ENCODE results near the gene CHST15. TPM values are rescaled to one million over a fixed set of nuclear protein-coding genes. Genes with fewer than 3 reads are reported as not detected.

The CHST15 gene
- total and polyA plus RNA-seq, 2 of the 13 experiments (the other 11 are each of a cell fraction or from before 2014, with no cell fraction given) = 1.4 to 94.7 TPM

DNA sequence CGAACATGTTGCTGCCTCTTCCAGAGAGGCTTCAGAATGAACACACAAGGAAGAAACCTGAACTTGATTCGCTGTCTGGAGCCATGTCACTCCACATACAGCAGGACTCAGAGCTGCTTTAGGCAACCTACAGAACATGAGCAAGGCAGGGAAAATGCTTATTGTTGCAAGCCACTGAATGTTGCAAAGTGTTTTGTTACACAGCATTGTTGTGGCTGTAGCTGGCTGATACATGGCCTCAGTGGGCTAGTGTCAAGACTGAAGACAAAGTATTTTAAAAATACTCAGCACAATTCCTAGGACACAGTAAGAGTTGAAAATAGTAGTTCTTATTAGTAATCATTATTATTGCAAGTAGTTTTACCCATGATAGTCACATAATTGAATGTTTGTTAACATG is 3.1 kb upstream of the CHST15 start:
- no peak overlapping the region for H2AFZ ChIP-seq (ENCODE audit: low read length)
- TF ChIP-seq RBAK (CRISPR knock-in tag; IDR thresholded peaks at IDR 0.05) (peak; percentile 99), ZMYM3 (CRISPR knock-in tag; IDR thresholded peaks at IDR 0.05) (0 out of 2 replicates have a peak, but pooled peaks have one; percentile 25), SALL1 (CRISPR knock-in tag; IDR thresholded peaks at IDR 0.05) (no peak)
- TF ChIP-seq, protein P1, sequence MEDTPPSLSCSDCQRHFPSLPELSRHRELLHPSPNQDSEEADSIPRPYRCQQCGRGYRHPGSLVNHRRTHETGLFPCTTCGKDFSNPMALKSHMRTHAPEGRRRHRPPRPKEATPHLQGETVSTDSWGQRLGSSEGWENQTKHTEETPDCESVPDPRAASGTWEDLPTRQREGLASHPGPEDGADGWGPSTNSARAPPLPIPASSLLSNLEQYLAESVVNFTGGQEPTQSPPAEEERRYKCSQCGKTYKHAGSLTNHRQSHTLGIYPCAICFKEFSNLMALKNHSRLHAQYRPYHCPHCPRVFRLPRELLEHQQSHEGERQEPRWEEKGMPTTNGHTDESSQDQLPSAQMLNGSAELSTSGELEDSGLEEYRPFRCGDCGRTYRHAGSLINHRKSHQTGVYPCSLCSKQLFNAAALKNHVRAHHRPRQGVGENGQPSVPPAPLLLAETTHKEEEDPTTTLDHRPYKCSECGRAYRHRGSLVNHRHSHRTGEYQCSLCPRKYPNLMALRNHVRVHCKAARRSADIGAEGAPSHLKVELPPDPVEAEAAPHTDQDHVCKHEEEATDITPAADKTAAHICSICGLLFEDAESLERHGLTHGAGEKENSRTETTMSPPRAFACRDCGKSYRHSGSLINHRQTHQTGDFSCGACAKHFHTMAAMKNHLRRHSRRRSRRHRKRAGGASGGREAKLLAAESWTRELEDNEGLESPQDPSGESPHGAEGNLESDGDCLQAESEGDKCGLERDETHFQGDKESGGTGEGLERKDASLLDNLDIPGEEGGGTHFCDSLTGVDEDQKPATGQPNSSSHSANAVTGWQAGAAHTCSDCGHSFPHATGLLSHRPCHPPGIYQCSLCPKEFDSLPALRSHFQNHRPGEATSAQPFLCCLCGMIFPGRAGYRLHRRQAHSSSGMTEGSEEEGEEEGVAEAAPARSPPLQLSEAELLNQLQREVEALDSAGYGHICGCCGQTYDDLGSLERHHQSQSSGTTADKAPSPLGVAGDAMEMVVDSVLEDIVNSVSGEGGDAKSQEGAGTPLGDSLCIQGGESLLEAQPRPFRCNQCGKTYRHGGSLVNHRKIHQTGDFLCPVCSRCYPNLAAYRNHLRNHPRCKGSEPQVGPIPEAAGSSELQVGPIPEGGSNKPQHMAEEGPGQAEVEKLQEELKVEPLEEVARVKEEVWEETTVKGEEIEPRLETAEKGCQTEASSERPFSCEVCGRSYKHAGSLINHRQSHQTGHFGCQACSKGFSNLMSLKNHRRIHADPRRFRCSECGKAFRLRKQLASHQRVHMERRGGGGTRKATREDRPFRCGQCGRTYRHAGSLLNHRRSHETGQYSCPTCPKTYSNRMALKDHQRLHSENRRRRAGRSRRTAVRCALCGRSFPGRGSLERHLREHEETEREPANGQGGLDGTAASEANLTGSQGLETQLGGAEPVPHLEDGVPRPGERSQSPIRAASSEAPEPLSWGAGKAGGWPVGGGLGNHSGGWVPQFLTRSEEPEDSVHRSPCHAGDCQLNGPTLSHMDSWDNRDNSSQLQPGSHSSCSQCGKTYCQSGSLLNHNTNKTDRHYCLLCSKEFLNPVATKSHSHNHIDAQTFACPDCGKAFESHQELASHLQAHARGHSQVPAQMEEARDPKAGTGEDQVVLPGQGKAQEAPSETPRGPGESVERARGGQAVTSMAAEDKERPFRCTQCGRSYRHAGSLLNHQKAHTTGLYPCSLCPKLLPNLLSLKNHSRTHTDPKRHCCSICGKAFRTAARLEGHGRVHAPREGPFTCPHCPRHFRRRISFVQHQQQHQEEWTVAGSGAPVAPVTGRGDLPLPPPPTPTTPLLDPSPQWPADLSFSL (CRISPR knock-in tag; IDR thresholded peaks at IDR 0.05) = no peak
- H3K79me2 ChIP-seq (ENCODE audit: insufficient read depth, low read length) = peaks cover 13% of the 10 kb centered on the region
- no peak overlapping the region for H3K9ac ChIP-seq (ENCODE audit: insufficient read depth, low read depth, low read length)
- no TSS peak for BruUV-seq (replicated peaks)
- H3K9me3 ChIP-seq (ENCODE audit: low read length) = peaks cover 13% of the 10 kb centered on the region
- H3K4me1 ChIP-seq (ENCODE audit: insufficient read depth, low read length) = peaks cover 54% of the 10 kb centered on the region
- POLR2A ChIA-PET = no interaction called here
- no peaks in the 10 kb centered on the region for H3K36me3 ChIP-seq (replicated peaks in 1 of 2; ENCODE audit: control insufficient read depth in 1 of 2, insufficient read depth in 2 of 2, low read length in 2 of 2)
- no peak overlapping the region for H3K4me2 ChIP-seq (ENCODE audit: low read depth, low read length)
- H4K20me1 ChIP-seq (ENCODE audit: insufficient read depth, low read length) = peaks cover 6% of the 10 kb centered on the region; the same call in 1 of the 2 replicates
- CTCF ChIA-PET (ENCODE audit: low intra/inter-chr PET ratio, low total read pairs) = no interaction called here
- H3K27me3 ChIP-seq (ENCODE audit: control insufficient read depth in 1 of 2, insufficient read depth in 2 of 2, low read length in 2 of 2) = peaks cover 4 to 60% of the 10 kb centered on the region in 2 experiments
- FAIRE-seq (no peak), DNase-seq (ENCODE audit: low spot score) (no peak), ATAC-seq (no peak)
- no peak overlapping the region for H3K4me3 ChIP-seq (replicated peaks in 1 of 3; ENCODE audit: insufficient read depth in 1 of 3, low read depth in 2 of 3, low read length in 3 of 3)
- no peak overlapping the region for H3K27ac ChIP-seq (ENCODE audit: extremely low read length, insufficient read depth, low read length)
- in situ Hi-C loops (cut with HindIII; ENCODE audit: extremely low pct_ligation_motif_present, low pct_unique_long_range_greater_than_20kb) = no loop called here
- intact Hi-C loops (cut with micrococcal nuclease; ENCODE audit: unreplicated experiment) = no loop called here
- 89% methylated on average over 2 of the region's 2 CpGs for WGBS (ENCODE audit: low lambda C conversion rate)

All from HepG2 (cell line).